NB4 (cell line): Measurements from ENCODE around the gene KLHL9.

Source experiments
- DNase-seq: peaks from one replicate; pipeline ENCODE4 v3.0.0; 2010; ENCODE audit warnings: low read depth
- H3K4me3 ChIP-seq: one replicate; pipeline ENCODE4 v1.5.1; 2011; ENCODE audit warnings: mild to moderate bottlenecking, low read depth, low read length, moderate library complexity
- CTCF ChIP-seq: IDR thresholded peaks from one replicate; pipeline ENCODE4 v1.5.1; 2012; ENCODE audit warnings: low read depth, low read length
- MAX ChIP-seq: IDR thresholded peaks from 2 replicates; pipeline ENCODE4 v1.6.1; 2011; ENCODE audit warnings: low read depth, low read length
- MYC ChIP-seq: IDR thresholded peaks from 2 replicates; pipeline ENCODE4 v1.6.1; 2011; ENCODE audit warnings: low read depth, low read length
- POLR2A ChIP-seq: IDR thresholded peaks from 2 replicates; pipeline ENCODE4 v1.6.1; 2011; ENCODE audit warnings: mild to moderate bottlenecking; ENCODE audit not compliant: insufficient read length; ENCODE audit errors: extremely low read depth

The KLHL9 gene

GRCh38 chr9:21286099-21286498, 49.1 kb downstream of the KLHL9 start:
- TF ChIP-seq MAX (no peak), MYC (no peak), CTCF (no peak), POLR2A (no peak)
- H3K4me3 ChIP-seq: no peak overlapping the region
- DNase-seq: no peak

- no peak overlapping the region for H3K4me3 ChIP-seq
- DNase-seq: no peak
- no peak for TF ChIP-seq CTCF
- TF ChIP-seq MAX: no peak
- no peak for TF ChIP-seq MYC
- TF ChIP-seq POLR2A: no peak
Measured at GRCh38 chr9:21281275-21281674, 53.9 kb downstream of the KLHL9 start.
